ENCODE measurements around the gene SEMA3F.

SEMA3F gene

GRCh38 chr3:50132421-50133282 is 22.5 kb upstream of the SEMA3F start:
- DNase-seq, result no peak

DNA sequence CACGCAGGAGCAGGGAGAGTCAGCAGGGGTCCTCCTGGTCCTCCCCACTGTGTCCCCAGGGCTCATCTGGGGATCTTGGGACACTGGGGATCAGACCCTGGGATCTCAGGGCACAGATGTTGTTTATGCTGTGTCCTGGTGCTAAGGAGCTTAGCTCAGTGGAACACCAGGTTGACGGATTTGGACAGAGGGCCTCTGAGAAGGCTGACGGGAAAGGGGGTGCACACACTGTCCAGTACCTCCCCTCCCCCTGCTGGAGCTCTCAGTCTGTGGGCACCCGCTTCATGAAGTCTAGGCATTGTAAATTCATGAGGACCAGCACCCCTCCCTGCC is 21.9 kb upstream of the SEMA3F start:
- no peak for DNase-seq

GRCh38 chr3:50134367-50134766 is 20.8 kb upstream of the SEMA3F start:
- no peak for DNase-seq

DNA sequence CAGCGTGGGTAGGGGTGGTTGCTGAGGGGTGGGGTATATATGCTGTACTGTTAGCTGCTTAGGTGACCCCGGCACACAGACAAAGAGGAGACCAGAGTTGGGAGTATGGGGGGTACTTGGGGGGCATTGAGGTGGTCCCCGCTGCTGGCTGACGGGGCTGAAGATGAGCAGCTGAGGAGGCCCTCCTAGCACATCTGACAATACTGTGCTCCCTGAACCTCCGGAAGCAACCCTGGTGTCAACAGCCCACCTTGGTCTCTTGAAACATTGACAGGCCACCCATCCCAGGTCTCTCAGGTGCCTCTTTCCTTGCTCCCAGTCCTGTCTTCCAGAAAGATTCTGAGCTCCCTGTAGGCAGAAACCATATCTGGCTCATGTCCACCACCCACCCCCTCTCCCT is 19.2 kb upstream of the SEMA3F start:
- DNase-seq, result no peak

DNA sequence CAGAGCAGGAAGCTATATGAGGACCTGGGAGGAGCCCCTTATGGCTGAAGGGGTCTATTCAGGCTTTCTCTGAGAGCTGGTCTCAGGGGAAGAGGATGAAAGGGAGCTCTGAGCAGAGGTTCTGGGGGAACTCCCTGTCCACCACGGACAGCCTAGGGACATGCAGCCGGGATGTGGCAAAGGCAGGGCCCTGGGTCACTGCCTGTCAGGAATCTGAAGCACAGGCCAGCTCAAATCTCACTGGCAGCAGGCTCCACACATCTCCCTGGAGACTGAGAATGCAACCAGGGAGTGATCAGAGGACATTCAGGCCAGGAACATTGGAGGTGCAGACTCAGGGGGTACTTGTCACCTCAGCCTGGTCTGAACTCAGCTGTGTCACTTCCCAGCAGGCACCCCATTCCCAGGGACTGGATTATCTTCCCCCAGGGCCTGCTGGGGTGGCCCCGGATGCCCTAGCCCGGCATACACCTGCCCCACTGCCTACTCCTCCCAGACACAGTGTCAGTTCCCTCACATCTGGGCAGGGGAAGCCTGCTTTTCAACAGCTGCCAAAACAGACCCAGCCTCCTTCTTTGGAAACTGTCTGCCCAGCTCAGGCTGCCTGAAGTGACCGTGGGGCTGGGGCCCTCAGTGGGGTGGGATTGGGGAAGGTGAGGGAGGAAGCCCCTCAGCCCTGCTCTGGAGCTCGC is 18.3 kb upstream of the SEMA3F start:
- no peak for DNase-seq

- no peak for DNase-seq
Observed at GRCh38 chr3:50137531-50137930, 17.6 kb upstream of the SEMA3F start.

- no peak for DNase-seq
Observed at GRCh38 chr3:50138266-50139200, 16.6 kb upstream of the SEMA3F start.

- DNase-seq, result no peak
Observed at GRCh38 chr3:50139308-50139707, 15.8 kb upstream of the SEMA3F start.

DNA sequence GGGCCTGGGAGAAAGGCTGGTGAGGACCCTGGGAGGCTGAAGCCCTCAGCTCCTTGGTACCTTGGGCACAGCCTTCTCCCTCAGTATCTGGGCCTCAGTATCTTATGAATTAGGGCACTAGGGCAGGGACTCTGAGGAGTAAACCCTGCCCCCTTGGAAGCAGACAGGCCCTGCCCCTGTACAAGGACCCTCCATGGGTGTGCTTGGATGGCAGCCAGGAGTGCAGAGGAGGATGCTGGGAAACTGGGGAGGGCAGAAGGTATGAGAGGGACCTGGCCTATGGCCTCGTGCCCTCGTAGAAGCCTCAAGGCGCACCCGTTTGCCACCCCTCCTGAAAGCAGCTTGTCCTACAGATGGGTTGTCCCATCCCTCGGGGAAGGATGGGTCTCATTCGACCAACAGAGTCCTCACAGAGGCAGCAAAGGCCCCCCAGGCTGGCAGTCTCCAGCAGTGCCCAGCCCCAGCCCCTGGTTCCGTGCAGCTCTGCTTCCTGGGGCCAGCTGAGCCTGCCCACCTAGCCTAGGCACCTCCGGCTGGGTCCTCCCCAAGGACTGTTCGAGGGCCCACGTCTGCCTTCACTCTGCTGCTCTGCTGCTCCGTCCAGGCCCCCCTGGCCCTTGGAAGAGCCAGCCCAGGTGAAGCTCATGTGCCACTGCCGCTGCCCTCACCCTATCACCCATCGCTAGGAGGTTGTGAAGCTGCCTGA is 15.3 kb upstream of the SEMA3F start:
- no peak for DNase-seq

DNA sequence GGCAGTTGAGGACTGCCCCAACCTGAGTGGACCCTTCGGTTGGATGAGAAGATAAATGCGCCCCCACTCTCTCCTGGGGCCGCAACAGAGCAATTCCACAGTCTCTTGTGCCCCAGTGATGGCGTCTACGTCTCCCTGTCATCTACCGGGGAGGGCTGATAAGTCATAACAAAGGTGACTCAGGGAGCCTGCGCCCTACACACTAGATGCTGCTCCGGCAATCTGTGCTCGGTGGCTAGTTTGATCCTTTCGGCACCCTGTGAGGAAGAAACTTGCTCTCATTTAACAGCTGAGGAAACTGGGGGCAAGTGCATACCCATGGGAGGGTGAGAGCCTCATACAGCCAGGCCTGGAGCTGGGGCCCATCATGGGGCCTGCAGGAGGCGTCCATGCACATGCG is 14.1 kb upstream of the SEMA3F start:
- no peak for DNase-seq

DNA sequence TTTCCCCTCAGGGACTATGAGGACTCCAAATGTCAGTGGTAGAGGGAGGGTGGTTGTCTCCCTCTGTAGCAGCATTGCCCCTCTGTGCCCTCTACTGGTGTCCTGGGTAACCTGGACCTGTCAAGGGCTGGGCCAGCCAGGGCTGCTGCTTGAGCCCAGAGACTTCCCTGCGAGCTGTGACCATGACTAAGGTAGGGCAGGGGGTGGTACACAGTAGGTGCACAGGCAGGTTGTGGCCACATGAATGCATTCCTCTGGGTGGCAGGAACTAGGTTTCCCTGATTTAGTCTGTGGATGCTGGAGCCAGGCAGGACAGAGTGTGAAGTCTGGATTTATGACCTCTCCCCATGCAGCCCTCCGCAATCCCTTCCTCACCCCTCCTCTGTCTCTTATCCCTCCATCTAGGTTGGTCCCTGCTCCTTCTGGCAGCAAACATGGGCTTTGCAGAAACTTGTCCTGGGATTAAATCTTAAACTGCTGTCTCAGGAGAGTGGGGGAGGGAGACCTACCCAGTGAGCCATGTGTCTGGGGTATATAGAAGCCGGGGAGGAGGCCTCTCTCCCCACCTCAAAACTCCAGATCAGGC is 8.7 kb upstream of the SEMA3F start:
- DNase-seq, result no peak

GRCh38 chr3:50147016-50147415 is 8.1 kb upstream of the SEMA3F start:
- DNase-seq, result no peak

DNA sequence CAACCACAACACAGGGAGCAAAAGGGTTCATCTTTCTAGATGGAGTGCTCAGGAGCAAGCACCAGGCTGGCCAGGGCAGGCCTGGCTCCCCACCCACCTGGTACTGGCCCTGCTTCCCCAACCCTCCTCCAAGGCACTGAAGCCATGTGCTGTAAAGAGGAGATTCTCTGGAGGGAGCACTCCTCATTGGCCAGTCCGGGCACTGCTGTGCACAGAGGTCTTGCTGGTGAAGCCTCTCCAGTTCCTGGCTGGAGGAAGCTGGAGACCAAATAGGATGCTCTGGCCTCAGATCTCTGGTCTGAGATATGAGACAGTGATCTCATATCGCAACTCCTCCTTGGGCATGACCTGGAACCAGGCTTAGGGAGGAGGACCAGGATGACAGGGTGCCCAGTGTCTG is 7.7 kb upstream of the SEMA3F start:
- no peak for DNase-seq

DNA sequence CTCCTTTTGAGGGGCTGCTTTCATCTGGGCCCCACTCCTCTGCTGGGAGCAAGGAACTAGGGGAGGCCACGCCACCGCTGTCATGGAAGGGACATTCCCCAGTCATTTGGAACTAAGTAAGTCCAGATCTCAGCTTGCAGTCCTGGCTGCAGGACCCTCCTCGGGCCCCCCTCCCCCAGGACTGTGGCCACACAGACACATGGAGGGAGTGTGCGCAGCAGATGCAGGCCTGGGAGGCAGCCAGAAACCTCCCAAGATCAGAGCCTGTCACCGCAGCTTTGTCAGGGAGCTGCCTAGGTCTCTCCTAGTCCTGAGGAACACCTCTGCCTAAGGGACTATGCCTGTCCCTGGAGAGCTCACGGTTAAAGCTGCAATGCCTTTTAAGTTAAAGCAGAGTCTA is 7.3 kb upstream of the SEMA3F start:
- DNase-seq, result no peak

DNA sequence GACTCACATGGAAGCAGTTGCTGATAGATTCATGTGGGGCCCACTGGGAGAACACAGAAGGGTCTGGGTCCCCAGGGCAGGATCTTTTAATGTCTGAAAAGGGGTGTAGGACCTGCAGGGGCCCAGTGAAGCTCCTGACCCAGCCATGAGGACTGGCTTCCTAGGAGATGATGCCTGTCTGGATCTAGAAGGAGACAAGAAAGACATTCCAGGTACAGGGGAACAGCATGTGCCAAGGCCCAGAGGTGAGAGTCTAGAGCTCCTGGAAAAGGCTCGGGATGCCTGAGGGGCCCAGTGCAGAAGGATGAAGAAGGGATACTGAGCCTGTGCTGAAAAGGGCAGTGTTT is 4.7 kb upstream of the SEMA3F start:
- no peak for DNase-seq

DNA sequence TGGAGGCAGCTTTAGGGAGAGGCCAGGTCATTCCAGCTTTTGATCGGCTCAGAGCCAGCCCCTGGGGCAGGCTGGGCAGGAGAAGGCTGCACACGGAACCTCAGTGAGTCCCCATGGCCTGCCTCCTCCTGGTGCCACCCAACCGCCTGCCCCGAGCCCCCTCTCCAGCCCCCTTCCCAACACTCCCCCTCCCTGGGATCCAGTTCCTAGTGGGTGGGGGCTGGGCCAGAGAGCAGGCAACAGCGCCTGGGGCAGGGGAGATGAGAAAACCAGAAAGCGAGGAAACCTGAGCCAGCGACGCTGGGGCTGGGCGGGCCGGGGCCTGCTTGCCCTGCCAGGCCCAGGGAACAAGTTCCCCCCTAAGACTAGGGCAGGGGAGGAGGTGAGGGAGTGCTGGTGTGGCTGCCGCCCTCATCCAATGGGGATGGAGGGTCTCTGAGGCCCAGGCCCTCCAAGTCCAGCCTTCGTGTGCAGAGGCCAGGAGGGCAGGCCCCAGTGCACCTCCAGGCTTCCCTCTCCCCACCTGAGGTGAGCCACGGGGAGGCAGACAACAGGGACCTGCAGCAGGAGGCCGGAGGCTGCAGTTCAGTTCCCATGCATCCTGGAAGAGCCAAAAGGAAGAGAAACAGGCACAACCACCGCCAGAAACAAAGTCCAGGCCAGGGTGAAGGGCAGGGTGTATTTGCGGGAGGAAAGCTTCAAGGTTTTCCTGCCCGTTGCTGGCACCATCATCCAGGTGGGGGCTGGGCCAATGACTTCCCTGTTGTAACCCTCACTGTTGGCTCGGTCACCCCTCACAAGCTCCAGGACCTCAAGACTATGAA is 4.0 kb upstream of the SEMA3F start:
- DNase-seq, result no peak

DNA sequence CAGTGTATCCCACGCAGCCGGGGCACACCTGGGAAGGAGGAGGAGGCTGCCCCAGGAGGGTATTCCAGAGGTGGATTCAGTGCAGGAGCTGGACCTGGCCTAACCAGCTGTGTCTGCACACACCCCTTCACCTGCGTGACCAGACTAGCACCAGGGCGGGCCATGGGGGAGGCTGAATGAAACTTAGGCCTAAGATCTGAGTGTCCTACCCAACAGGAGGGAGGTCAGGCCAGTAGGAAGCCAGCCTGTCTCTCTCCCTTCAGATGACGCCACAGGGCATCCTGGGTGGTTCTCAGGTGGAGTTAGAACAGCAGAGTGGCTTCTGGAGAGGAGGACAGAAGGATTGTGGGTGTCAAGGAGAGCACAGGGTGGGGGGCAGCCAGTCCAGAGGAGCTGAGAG is 3.4 kb upstream of the SEMA3F start:
- DNase-seq, result no peak

- no peak for DNase-seq
Observed at GRCh38 chr3:50153782-50154475, 1.2 kb upstream of the SEMA3F start.

GRCh38 chr3:50154476-50154839 is 666 bp upstream of the SEMA3F start:
- no peak for DNase-seq

- DNase-seq, result no peak
Observed at GRCh38 chr3:50155491-50155878, 361 bp downstream of the SEMA3F start.

- DNase-seq, result no peak
Observed at GRCh38 chr3:50155891-50156290, 767 bp downstream of the SEMA3F start.
